Colonic mucosa (tissue), 4 donors: ENCODE data around the gene APOL4. TPM values are rescaled to one million over a fixed set of nuclear protein-coding genes. Genes with fewer than 3 reads are reported as not detected.

Source experiments
- DNase-seq: peaks from one replicate; pipeline ENCODE4 v3.0.0-alpha.2; 2020
- H3K27ac ChIP-seq: fragments of 200-600 bp; one replicate; pipeline ENCODE4 v1.8.0; 2021
- H3K27me3 ChIP-seq: fragments of 200-600 bp; one replicate; pipeline ENCODE4 v1.8.0; 2021
- H3K36me3 ChIP-seq: fragments of 200-600 bp; one replicate; pipeline ENCODE4 v1.8.0; 2021
- H3K4me1 ChIP-seq: fragments of 200-600 bp; one replicate; pipeline ENCODE4 v1.8.0; 2021; ENCODE audit warnings: mild to moderate bottlenecking
- H3K4me3 ChIP-seq: fragments of 200-600 bp; one replicate; pipeline ENCODE4 v1.8.0; 2021
- H3K9ac ChIP-seq, 2 donors: one replicate each; pipeline ENCODE4 v1.7.0; 2013; ENCODE audit warnings: control low read depth in 2 of 2, low read depth in 2 of 2, low read length in 2 of 2
- H3K9me3 ChIP-seq: fragments of 200-600 bp; one replicate; pipeline ENCODE4 v1.8.0; 2021
- intact Hi-C: fragments of 100-400 bp; cut with DNase I; formaldehyde crosslinking; loops from one replicate; pipeline ENCODE4 v1.14.1; 2022
- total RNA-seq, 2 donors: library from RNA; stranded (reverse); fragmentation: NEBNext Ultra II Directional in 1 of 2; extraction: Animal tissue kit (Norgen Biotek cat#: 25700) in 1 of 2; gene quantifications; one replicate each; pipeline ENCODE4 v1.2.1, GENCODE V29; 2021
- TF ChIP-seq, protein P1 (sequence below): fragments of 200-600 bp; IDR thresholded peaks from one replicate; pipeline ENCODE4 v1.8.0; 2022; ENCODE audit warnings: antibody characterized with exemption, mild to moderate bottlenecking
- donor health status: healthy.
- donor health status: DM: no; HTN: no; CAD: no.
- donor health status: DM: no; HTN: no; CAD: no.

The APOL4 gene
- total RNA-seq, 2 donors from 2014 or later = 1.9 to 2.3 TPM

DNA sequence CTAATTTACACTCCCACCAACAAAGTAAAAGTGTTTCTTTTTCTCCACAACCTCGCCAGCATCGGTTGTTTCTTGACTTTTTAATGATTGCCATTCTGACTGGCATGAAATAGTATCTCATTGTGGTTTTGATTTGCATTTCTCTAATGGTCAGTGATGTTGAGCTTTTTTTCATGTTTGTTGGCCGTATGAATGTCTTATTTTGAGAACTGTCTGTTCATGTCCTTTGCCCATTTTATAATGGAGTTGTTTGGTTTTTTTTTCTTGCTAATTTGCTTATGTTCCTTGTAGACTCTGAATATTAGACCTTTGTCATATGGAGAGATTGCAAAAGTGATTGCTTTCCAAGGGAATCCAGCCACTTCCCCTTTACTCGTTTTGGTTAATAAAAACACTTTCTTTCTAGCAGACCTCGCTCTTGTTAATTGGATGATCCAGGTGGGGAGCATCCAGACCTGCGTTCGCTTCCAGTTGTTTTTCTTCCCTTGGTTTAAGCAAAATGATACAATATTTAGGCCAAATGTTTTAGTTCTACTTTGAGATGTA, 17.1 kb upstream of the APOL4 start:
- DNase-seq = no peak
- H3K27me3 ChIP-seq = no peaks in the 10 kb centered on the region
- H3K9ac ChIP-seq = no peak overlapping the region
- TF ChIP-seq, protein P1, sequence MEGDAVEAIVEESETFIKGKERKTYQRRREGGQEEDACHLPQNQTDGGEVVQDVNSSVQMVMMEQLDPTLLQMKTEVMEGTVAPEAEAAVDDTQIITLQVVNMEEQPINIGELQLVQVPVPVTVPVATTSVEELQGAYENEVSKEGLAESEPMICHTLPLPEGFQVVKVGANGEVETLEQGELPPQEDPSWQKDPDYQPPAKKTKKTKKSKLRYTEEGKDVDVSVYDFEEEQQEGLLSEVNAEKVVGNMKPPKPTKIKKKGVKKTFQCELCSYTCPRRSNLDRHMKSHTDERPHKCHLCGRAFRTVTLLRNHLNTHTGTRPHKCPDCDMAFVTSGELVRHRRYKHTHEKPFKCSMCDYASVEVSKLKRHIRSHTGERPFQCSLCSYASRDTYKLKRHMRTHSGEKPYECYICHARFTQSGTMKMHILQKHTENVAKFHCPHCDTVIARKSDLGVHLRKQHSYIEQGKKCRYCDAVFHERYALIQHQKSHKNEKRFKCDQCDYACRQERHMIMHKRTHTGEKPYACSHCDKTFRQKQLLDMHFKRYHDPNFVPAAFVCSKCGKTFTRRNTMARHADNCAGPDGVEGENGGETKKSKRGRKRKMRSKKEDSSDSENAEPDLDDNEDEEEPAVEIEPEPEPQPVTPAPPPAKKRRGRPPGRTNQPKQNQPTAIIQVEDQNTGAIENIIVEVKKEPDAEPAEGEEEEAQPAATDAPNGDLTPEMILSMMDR = no peak
- intact Hi-C loops = no loop called here
- no peaks in the 10 kb centered on the region for H3K36me3 ChIP-seq
- H3K27ac ChIP-seq = no peak overlapping the region
- no peaks in the 10 kb centered on the region for H3K9me3 ChIP-seq
- no peak overlapping the region for H3K4me3 ChIP-seq
- no peaks in the 10 kb centered on the region for H3K4me1 ChIP-seq

DNA sequence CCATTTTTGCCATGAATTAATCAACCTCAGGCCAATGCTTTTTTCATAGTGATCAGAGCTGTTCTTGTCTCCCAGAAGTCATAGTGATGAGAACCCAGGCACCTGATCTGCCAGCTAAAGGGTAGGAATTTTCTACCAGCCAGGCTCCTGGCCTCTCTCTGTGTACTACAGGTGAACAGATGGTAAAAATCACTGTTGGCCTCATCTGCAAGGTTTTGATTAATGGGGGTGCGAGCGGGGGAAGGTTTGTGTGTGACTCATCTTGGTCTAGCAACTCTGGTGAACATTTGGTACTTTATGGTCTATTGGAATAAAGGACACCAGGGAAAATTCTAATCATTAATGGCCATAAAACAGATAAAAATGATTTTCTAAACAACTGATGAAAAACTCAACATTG, 14.4 kb upstream of the APOL4 start:
- DNase-seq = no peak
- Histone ChIP-seq H3K36me3 (no peaks in the 10 kb centered on the region), H3K4me3 (no peak overlapping the region), H3K27me3 (no peaks in the 10 kb centered on the region), H3K9ac (no peak overlapping the region), H3K27ac (no peak overlapping the region), H3K4me1 (no peaks in the 10 kb centered on the region), H3K9me3 (no peaks in the 10 kb centered on the region)
- intact Hi-C loops = no loop called here
- TF ChIP-seq, protein P1 = no peak

DNA sequence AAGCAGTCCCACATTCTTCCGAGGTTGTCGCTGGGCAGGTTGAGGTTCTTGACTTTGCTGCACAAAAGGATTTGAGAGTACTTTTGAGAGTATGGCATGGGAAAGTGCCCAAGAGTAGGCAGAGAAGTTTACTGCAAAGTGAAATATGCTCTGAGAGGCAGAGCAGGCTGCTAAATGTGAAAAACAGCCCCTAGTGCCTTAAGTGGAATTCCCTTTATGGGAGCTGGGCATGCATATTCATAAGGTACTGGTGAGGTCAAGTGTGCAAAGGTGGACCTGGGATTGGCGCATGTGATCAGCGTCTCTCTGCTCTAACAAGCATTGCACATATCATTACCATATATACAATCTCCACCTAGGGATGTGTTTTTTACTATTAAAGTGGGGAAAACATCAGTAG, 12.0 kb upstream of the APOL4 start:
- DNase-seq = no peak
- Histone ChIP-seq H3K4me1 (no peaks in the 10 kb centered on the region), H3K9ac (no peak overlapping the region), H3K36me3 (no peaks in the 10 kb centered on the region), H3K9me3 (no peaks in the 10 kb centered on the region), H3K27ac (no peak overlapping the region), H3K27me3 (no peaks in the 10 kb centered on the region), H3K4me3 (no peak overlapping the region)
- TF ChIP-seq, protein P1 = no peak
- intact Hi-C loops = no loop called here

DNA sequence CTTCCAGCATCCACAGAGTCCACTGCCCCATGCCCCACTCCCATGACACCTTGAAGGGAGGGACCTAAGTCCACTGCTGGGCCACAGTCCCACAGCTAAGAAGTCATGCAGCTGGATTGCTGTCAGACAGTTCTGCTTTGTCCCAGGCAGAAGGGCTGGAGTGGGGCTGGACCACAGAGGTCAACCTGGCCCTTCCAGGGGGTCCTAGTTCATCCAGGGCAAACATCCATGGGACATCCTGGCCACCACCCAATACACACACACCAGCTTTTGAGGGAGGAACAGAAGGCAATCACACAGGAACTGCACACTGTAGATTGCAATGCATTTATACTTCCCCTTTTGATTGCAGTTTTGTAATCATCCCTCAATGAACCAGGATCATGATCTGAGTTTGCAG, 11.3 kb upstream of the APOL4 start:
- intact Hi-C loops = no loop called here
- no peak for DNase-seq

DNA sequence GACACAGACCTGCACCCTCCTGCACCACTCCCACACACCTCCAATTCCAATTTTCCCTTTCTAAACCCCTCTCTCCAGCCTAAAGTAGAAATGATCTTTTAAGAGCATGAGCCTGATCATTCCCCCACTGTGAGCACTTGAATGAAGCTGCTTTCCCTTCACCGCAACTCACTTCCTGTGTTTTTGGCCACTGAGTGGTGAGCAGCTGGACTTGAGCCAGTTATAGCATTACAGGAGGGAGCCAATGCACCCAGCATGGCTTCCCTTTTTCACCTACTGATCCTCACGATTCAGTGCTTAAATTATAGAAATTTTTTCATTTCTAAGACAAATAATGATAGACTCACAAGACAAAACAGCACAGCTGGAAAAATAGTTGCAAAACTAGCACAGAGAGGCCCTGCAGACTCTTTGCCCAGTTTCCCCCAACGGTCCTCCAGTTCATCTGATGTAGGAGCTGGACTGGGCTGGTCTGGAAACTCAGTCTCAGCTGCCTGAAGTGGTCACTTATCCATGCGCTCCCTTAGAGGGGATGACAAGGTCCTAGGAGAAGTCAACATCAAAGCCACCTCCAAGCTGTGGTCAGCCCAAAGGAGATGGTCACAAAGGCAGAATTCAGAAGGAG, 9.7 kb upstream of the APOL4 start:
- no peaks in the 10 kb centered on the region for H3K27me3 ChIP-seq
- no peak overlapping the region for H3K27ac ChIP-seq
- no peak overlapping the region for H3K4me3 ChIP-seq
- H3K9me3 ChIP-seq = no peaks in the 10 kb centered on the region
- H3K9ac ChIP-seq = no peak overlapping the region
- TF ChIP-seq, protein P1 = no peak
- H3K4me1 ChIP-seq = no peaks in the 10 kb centered on the region
- no peaks in the 10 kb centered on the region for H3K36me3 ChIP-seq
- intact Hi-C loops = no loop called here
- DNase-seq = no peak

More for the DNA sequence above, 11.3 kb upstream of the APOL4 start:
- TF ChIP-seq, protein P1 = no peak
- Histone ChIP-seq H3K9ac (no peak overlapping the region), H3K9me3 (no peaks in the 10 kb centered on the region), H3K36me3 (no peaks in the 10 kb centered on the region), H3K27ac (no peak overlapping the region), H3K27me3 (no peaks in the 10 kb centered on the region), H3K4me1 (no peaks in the 10 kb centered on the region), H3K4me3 (no peak overlapping the region)
